OCI-LY7 (cell line): ENCODE results near the gene CHST8. TPM values are rescaled to one million over a fixed set of nuclear protein-coding genes. Genes with fewer than 3 reads are reported as not detected.
A peak's percentile ranks its signal among the peaks of the same experiment; 100 is the strongest.

Experiments
- BruUV-seq: library from RNA; stranded (reverse); fragments of 400-500 nt; replicated peaks from 2 replicates; lab custom pipeline; 2021; lab: Mats Ljungman, UMichigan
- CTCF ChIA-PET: fragments of 300-600 bp; sonication (Branson Sonifier 250); formaldehyde crosslinking; loops from one replicate; lab custom pipeline; 2022; ENCODE audit warnings: antibody characterized with exemption; ENCODE audit not compliant: unreplicated experiment; lab: Charles Lee
- POLR2A ChIA-PET: fragments of 300-600 bp; sonication (Branson Sonifier 250); formaldehyde crosslinking; loops from one replicate; lab custom pipeline; 2022; ENCODE audit warnings: antibody characterized with exemption; lab: Charles Lee
- DNase-seq: peaks from one replicate; pipeline ENCODE4 v3.0.0-alpha.2; 2015; ENCODE audit warnings: low spot score
- H2AFZ ChIP-seq: fragments of 200-600 bp; sonication (generic), shearing (Covaris generic); 2 replicates; pipeline ENCODE4 v1.6.1; 2014; ENCODE audit warnings: mild to moderate bottlenecking, antibody characterized with exemption, low read length, moderate library complexity
- H3K27ac ChIP-seq: fragments of 200-600 bp; sonication (generic); 2 replicates; pipeline ENCODE4 v1.5.1; 2014; ENCODE audit warnings: mixed run types, low read depth, mild to moderate bottlenecking, moderate library complexity, low read length, inconsistent platforms; ENCODE audit not compliant: poor library complexity, severe bottlenecking
- H3K36me3 ChIP-seq: fragments of 200-600 bp; sonication (generic); 2 replicates; pipeline ENCODE4 v1.6.1; 2014; ENCODE audit warnings: mild to moderate bottlenecking, antibody characterized with exemption, low read length, moderate library complexity, mixed read lengths; ENCODE audit not compliant: insufficient read depth
- H3K4me1 ChIP-seq: fragments of 200-600 bp; sonication (generic); 2 replicates; pipeline ENCODE4 v1.5.1; 2014; ENCODE audit warnings: mild to moderate bottlenecking, low read length; ENCODE audit not compliant: insufficient read depth, poor library complexity, severe bottlenecking
- H3K4me2 ChIP-seq: fragments of 200-600 bp; sonication (generic); 2 replicates; pipeline ENCODE4 v1.6.1; 2014; ENCODE audit warnings: mild to moderate bottlenecking, low read length
- H3K4me3 ChIP-seq: fragments of 200-600 bp; sonication (generic); 2 replicates; pipeline ENCODE4 v1.5.1; 2014; ENCODE audit warnings: mild to moderate bottlenecking, low read depth, low read length; ENCODE audit not compliant: poor library complexity, severe bottlenecking
- H3K79me2 ChIP-seq: fragments of 200-600 bp; sonication (generic); 2 replicates; pipeline ENCODE4 v1.6.1; 2016; ENCODE audit warnings: low read depth, mild to moderate bottlenecking, low read length, moderate library complexity, mixed read lengths; ENCODE audit not compliant: insufficient read depth
- H3K9me2 ChIP-seq: fragments of 200-600 bp; sonication (generic); 2 replicates; pipeline ENCODE4 v1.6.1; 2016; ENCODE audit warnings: mild to moderate bottlenecking, low read length, mixed read lengths; ENCODE audit not compliant: insufficient read depth
- H3K9me3 ChIP-seq: fragments of 200-600 bp; sonication (generic); 2 replicates; pipeline ENCODE4 v1.6.1; 2014; ENCODE audit warnings: mild to moderate bottlenecking, mixed run types, low read length, mixed read lengths
- H4K20me1 ChIP-seq: fragments of 200-600 bp; sonication (generic); 2 replicates; pipeline ENCODE4 v1.6.1; 2014; ENCODE audit warnings: mild to moderate bottlenecking, antibody characterized with exemption, low read length, moderate library complexity, mixed read lengths; ENCODE audit not compliant: insufficient read depth
- CTCF ChIP-seq: fragments of 200-600 bp; sonication (generic); conservative IDR thresholded peaks from 2 replicates; pipeline ENCODE4 v1.5.1; 2014; ENCODE audit warnings: mild to moderate bottlenecking, antibody characterized with exemption, low read length, moderate library complexity, mixed read lengths
- EZH2phosphoT487 ChIP-seq: fragments of 200-600 bp; sonication (generic); IDR thresholded peaks from 2 replicates; pipeline ENCODE4 v1.6.1; 2018; ENCODE audit warnings: low read depth, borderline replicate concordance, mild to moderate bottlenecking, mixed run types, antibody characterized with exemption, low read length, moderate library complexity, mixed read lengths
- intact Hi-C: fragments of 100-400 bp; cut with micrococcal nuclease; formaldehyde crosslinking; loops from one replicate; pipeline ENCODE4 v1.10.0; 2022; ENCODE audit not compliant: unreplicated experiment
- total RNA-seq, 2 experiments: library from RNA; depleted of rRNA in 1 of 2; stranded (reverse); fragments of >200 nt in 1 of 2; shearing (Covaris generic) in 1 of 2; gene quantifications; 2 replicates each; pipeline ENCODE4 v1.2.3, GENCODE V29; 2014 to 2022

Gene CHST8
- total RNA-seq, 2 experiments from 2014 or later, result not detected

GRCh38 chr19:33789344-33789743, 167.6 kb downstream of the CHST8 start:
- POLR2A ChIA-PET, result no interaction called here
- Histone ChIP-seq H3K4me2 (no peak overlapping the region), H3K4me3 (no peak overlapping the region), H3K4me1 (no peaks in the 10 kb centered on the region), H2AFZ (no peak overlapping the region), H3K79me2 (no peaks in the 10 kb centered on the region), H3K36me3 (no peaks in the 10 kb centered on the region), H3K27ac (no peak overlapping the region), H4K20me1 (no peaks in the 10 kb centered on the region), H3K9me2 (no peaks in the 10 kb centered on the region), H3K9me3 (no peaks in the 10 kb centered on the region)
- no peak for DNase-seq
- intact Hi-C loops, result no loop called here
- BruUV-seq, result no TSS peak
- CTCF ChIA-PET, result no interaction called here
- TF ChIP-seq CTCF (no peak), EZH2phosphoT487 (no peak)

GRCh38 chr19:33794683-33795369, 173.1 kb downstream of the CHST8 start:
- Histone ChIP-seq H3K27ac (peak overlapping the region; percentile 91), H3K4me2 (peak overlapping the region; percentile 52), H3K36me3 (peaks cover 7% of the 10 kb centered on the region; the same call in 1 of the 2 replicates), H3K4me3 (peak overlapping the region; percentile 87), H3K9me2 (no peaks in the 10 kb centered on the region), H4K20me1 (no peaks in the 10 kb centered on the region), H3K4me1 (peaks cover 12% of the 10 kb centered on the region), H2AFZ (peak overlapping the region; percentile 78; the same call in 1 of the 2 replicates), H3K9me3 (no peaks in the 10 kb centered on the region), H3K79me2 (no peaks in the 10 kb centered on the region)
- no peak for DNase-seq
- intact Hi-C loops, result loop anchor here (5.0 kb wide), 1 partner anchor 302 kb away; no protein-coding TSS in a partner anchor
- POLR2A ChIA-PET, result interaction anchor here (0.6 kb wide), 2 partner anchors 345 to 620 kb away, joined by 3 read pairs; no protein-coding TSS in a partner anchor
- TSS peak; percentile 68 for BruUV-seq
- CTCF ChIA-PET, result no interaction called here
- TF ChIP-seq EZH2phosphoT487 (no peak), CTCF (no peak; the same call in 1 of the 2 replicates)
